ENCODE measurements around the gene RAPGEF1.

Gene RAPGEF1

DNA sequence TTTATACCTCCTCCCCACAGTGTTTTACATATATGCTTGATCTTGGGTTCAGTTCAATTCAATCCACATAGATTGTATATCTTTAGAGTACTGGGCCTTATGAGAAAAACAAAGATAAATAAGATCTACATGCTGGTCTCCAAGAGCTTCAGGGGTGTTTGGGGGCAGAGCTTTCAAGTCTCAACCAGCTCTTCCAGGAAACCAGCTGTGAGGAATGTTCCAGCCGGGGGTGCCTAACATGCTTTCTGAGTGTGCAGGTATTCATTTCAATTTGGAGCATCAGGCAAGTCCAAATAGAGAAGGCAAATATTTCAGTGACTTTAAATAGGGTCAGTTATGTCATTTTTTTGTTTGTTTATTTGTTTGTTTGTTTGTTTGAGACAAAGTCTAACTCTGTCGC is 5.7 kb upstream of the RAPGEF1 start:
- no peak for DNase-seq

DNA sequence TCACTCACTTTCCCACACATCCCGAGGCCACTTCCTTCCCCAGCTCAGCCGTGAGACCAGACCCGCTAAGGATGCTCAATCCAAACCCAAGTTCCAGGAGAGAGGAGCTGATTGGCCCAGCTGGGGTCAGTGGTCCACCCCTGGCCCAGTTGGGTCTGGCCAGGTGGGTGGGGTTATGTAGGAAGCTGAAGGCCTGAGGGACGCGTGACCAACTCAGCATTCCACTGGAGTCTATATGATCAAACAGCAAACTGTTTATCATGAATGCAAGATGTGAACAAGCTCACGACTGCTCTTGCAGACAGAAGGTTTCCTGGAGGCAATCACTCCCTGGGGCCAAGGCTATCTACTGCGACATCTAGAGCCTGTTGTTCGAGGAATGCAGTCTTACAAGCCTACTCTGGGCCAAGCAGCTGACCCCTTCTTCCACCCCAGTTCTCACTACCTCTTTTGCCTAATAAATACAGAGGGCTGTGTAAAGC is 4.9 kb upstream of the RAPGEF1 start:
- no peak for DNase-seq

DNA sequence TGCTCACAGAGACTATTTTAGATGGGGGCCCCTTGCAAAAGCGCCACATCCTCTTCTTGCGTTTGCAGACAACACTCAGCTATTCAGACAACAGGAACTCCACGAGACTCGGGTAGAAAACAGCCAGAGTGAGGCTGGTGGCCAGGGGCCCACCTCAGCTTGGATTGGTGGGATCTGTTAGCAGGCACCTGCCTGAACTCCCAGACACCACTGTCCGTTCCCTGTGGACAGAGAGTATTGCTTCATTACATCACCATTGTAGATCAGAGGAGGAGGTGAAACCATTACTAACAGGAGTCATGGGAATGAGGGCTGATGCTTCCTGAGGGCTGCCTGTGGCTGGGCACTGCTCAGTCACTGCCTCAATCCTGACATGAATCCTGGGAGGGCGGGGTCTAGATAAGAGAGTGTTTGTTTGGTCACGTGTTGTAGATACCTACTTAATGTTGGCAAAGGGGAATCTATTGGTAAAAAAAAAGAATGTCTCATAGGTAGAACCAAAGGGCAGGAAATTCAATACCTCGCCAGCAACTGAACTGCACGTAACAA is 4.4 kb upstream of the RAPGEF1 start:
- no peak for DNase-seq

DNA sequence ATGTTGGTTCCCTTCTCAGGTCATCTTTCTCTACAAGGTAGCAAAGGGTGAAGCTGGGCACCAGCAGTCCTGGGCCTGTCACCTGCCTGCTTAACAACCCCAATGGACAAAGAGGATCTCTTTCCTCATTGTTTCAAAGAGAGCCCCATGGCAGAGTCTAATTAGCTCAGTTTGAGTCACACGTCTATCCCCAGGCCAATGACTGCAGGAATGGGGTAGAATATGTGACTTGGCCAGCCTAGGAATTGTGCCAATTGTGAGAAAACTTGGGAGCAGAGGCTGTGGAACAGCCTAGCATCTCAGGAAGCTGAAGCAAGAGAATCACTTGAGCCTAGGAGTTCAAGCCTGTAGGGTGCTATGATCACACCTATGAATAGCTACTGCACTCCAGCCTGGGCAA is 3.6 kb upstream of the RAPGEF1 start:
- DNase-seq: no peak

DNA sequence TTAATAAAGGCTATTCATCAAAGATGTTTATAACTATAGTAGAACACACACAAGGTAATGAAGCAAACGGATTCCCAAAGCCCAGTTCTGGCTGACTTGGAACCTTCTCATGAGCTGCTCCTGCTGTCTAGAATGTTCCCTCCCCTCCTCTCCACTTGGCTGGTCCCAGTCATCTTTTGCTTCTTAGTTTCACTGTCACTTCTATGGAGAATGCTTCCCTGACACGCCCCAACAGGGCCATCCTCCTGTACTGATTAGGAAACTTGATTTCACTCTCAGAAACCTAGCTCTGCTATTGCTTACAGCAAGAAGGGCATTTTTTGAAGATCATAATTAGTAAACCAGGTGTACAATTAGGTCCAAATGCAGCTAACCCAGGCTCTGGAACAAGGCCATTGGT is 3.2 kb upstream of the RAPGEF1 start:
- no peak for DNase-seq

DNA sequence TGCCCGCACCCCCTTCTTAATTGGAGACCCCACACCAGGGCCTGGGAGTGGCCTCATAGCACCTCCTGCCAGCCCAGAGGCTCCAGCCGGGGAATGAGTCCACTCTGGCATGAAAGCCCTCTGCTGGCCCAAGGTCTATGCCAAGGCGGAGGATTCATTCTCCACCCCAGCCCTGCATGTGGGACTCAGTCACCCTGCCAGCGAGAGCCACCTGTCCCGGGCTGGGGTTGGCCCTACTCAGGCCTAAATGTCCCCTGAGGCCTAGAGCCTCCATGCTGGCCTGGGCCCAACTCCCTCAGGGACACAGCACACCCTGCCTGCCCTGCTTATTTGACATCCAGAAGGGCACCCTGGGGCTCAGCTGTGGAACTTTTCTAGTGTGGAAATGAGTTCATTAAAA is 1.0 kb upstream of the RAPGEF1 start:
- DNase-seq: no peak

DNA sequence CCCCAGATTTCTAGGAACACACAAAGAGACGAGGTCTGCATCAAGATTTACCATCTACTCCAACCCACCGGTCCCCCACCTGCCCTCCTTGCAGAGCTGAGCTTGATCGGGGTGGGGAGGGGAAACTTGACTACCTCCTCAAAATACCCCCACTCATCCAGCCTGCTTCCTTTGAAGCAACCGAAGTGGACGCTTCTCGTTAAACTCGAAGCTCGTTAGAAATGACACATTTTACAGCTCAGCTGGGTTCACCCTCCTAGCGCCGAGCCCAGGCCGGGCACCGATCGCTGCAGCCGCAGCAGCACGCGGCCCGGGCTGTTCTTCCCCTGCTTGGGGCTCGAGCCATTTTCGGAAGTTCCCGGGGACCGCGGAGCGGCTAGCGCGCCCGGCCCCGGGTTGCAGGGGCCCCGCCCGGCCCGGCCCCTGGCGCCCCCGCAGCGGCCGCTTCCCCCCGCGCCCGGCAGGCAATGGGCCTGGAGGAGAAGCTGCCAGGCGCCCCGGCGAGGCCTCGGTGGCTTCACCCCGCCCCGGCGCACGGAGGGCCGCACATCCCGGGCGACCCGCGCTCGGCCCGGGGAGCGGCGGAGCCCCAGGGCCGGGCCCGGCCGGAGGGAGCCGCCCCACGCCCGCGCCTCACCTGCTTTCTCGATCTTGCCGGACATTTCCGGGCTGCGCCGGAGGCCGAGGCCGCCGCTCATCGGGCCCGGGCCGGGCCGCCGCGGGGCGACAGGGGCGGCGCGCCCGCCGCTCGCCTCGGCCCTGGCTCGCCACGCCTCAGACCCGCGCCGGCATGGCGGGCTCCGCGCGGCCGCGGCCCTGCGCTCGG is 530 bp downstream of the RAPGEF1 start:
- DNase-seq: peak; percentile 67

DNA sequence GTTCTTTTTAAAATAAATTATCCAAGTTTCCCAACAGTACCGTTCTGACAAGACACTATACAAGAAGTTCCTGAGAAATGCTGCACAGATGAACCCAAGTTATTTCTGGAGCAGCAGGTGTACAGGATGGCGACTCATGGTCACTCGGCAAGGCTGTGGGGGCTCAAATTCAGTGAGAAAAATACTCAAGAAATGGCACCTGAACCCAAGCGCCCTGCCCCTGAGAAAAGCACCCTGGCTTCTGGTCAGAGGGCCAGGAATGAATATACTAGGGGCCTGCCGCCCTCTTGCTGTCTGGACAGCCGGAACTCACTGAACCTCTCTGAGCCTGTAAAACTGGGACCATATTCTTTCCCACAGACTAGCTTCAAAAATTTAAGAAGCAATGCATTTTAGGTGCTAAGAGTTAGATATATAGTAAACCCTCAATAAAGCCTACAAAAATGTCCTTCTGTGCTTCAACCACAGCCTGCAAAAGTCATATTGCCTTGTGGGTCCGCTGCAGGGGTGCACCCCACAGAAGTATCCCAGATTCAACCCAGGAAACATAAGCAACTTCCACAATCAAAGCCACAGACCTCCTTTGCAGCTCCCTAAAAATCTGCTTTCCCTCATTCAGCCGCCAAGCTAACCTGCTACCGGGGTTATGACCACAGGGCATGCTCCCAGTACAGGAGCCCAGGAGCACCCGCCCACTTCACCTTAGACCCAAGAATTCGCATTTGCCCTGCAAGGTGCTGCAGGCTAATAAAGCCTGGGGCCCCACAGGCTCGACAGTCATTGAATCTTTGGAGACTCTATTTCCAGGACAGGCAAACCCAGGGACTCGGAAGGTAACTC is 1.4 kb downstream of the RAPGEF1 start:
- DNase-seq: no peak

DNA sequence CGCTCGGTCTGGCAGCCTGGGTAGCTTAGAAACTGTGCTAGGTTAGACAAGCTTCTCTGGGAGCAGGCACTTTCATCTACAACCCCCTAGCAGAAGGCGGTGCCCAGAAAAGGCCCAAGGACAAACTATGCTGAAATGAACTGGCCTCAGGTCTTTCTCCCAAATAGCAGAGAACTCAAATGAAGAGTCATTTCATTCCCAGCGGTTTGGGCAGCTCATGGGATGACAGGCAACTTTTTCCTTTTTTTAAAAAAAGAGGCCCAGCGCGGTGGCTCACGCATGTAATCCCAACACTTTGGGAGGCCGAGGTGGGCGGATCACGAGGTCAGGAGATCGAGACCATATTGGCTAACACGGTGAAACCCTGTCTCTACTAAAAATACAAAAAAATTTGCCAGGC is 2.5 kb downstream of the RAPGEF1 start:
- no peak for DNase-seq

DNA sequence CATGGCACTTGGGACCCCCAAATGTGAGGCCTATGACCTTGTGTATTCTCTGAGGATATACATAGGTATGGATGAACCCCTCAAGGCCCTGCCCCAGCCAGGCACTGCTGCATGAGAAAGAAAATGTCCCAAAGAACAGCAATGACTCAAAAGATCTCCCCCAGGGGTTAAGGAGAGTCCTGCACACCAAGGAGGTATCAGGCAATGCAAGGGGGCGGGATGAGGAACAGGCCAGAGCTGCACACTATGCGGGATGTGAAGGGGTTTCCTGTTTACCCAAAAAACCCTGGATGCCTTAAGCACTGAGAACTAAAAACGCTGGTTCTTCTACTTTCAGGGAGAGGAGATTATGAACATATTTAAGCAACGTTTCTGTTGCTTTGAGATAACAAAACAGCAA is 3.4 kb downstream of the RAPGEF1 start:
- DNase-seq: no peak

DNA sequence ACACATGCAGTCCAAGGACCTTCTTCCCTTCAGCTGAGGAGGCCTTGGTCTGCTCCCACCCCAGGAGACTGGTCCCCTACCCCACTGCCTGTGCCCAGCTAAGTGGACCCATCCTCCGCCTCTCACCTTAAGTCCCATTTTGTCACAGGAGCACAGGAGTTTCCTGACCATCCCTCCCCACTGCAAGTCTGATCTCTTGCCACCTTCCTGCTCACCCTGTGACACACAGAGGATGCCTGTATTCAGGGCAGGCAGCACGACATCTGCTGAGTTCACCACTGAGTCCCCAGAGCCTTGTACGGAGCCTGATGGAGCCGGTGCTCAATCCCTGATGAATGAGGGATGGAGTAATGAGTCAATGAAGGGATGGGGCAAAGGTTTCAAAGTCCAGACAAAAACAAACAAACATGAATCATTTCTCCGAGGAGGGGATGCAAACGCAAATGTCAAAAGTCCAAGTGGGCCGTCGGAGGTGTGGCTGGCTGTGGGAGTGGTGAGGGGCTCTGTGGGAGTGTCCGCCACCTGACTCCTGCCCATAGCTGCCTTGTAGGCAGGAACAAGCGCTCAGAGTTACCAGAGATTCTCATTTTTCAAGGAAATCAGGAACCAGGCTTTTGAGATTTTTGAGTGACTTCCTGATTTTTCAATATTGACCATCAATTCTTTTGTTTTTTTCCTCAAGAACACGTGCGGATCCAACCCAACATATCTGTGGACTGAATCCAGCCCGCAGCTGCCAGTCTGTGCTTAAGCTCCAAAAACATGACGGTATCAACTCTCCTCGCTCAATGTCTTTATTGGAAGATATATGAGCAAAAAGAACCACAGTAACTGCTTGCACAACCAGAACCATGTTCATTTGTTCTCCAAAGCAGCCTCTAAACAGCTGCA is 4.4 kb downstream of the RAPGEF1 start:
- no peak for DNase-seq

DNA sequence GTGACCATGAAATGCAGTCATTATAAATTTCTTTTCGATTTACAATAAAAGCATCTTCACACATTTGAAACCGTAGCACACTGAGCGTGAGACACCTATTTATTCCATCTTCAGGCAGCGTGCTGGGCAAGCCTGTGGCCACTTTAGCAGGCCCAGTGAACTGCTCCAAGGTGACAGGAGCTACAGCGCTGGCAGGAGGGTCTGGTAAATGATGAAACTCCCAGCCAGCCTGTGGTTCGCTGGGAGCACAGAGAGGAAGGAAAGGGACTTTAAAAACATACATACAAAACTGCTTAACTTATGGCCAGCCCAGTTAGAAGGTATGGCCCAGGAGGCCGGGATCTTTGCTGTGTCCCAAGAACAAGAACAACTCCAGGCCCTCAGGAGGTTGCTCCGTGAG is 5.1 kb downstream of the RAPGEF1 start:
- DNase-seq: no peak

DNA sequence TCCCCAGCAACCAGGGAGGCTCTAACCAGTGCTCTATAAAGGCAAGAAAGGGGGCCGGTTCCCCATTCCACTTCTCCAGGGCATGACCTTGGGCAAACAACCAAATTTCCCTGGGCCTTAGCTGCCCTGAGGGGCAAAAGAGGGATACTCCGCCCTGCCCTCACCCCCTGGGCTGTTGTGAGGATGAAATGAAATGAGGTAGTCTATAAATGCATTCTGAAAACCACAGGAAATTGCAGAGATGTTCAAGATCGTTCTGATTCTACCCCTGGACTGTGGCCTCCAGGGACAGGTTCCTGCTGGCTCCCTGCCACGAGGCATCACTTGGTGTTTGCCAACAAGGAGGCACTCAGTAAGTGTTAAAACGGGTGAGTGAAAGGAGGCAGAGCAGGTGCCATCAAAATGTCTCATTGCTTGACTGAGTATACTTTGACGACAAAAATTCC is 5.7 kb downstream of the RAPGEF1 start:
- peak; percentile 57 for DNase-seq

DNA sequence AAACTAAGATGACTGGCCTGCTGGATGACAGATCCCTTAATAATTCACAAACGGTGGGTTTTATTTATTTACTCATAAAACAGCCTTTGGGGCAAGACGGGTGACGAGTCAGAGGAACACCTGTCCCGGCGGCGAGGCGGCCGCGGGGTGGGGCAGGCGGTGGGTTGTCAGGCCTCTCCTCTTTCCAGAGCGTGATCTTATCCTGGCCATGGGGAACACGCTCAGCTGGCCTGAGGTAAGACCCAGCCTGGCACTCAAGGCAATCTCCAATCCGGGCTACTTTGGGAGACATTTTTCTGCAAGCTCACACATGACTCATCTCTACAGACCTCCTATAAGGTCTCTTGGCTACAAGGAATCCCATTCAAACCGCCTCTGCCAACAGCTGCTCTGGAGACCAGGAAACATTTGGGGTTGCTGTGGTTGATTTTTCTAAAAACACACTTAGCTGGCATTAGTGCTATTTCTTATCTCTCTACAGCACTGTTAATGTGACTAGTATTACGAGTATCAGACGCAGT is 6.3 kb downstream of the RAPGEF1 start:
- DNase-seq: peak; percentile 57

DNA sequence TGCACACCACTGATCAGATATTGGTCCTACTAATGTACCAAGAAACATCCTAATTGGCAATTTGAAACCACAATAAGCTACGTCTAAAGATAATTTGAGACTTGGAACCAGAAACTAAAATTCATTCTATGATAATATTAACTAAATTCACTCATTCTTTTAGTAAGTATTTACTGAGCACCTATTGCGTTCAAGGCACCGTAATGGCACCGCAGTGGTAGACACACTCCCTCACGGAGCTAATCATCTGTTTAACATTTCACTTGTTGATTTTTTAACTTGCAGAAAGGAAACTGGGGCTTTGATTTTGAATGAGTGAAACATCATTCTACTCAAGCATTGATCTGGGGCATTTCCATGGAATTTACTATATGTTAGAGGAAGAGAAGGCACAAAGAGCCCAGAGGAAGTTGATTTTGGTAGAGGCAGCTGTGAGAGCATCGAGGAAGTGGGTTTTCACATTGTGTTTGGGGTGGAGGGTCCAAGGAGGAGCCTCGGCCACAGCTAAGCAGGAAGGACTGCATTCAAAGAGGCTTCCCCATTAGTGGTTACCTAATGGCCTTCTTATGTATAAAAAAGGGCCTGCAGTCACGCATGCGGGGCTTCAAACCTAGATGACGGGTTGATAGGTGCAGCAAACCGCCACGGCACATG is 7.1 kb downstream of the RAPGEF1 start:
- DNase-seq: peak; percentile 30

DNA sequence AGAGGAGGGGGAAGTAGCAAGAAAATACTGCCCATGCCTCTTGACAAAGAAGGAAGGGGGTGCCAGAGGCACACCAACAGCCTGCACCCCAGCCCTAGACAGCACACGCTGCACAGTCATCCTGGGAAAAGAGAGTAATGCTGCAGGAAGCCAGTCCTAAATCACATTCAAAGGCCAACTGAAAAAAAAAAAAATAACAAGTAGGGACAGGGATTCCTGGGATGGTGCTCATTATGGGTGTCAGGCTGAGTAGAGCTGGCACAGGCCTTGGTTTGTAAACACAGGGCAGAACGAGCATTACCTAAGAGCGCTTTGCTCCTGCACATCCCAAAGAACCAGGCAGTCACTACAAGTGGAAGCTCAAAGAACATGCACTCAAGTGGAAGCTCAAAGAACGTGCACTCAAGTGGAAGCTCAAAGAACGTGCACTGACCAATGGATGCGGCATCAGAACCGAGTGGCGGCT is 7.8 kb downstream of the RAPGEF1 start:
- DNase-seq: peak; percentile 35

DNA sequence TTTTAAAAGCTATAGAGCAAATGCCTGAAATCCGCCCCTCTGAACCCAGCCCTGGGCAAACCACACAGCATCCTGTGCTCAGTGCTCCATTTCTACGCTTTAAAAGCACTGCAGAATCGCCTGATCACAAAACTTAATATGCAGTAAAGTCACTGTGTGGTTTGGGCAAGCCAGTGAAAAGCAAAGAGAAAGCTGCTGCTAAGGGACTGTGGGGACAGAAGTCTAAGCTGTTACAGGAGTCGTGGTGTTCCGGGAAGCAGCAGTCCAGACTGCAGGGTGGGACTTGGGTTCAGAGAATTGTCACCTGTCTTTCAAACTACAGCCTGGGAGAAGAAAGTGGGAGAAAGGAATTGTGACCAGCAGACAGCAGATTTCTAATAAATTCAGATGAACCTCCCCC is 8.2 kb downstream of the RAPGEF1 start:
- peak; percentile 33 for DNase-seq

DNA sequence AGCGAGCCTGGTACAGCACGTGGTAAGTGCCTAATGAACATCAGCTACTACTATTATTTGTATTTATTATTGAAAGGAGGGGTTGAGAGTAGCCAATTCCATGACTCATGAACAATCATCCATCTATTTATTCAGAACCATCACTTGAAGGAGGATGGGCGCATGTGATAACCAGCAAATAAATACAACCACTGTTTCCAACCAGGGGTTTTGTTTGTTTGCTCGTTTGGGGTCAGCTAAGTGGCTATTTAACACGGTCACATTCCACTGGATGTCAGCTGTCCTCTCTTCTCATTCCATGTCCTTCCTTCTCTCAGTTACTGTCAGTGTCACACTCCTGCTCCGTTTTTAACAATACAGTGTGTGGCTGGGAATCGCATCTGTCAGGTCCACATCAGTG is 8.6 kb downstream of the RAPGEF1 start:
- no peak for DNase-seq

DNA sequence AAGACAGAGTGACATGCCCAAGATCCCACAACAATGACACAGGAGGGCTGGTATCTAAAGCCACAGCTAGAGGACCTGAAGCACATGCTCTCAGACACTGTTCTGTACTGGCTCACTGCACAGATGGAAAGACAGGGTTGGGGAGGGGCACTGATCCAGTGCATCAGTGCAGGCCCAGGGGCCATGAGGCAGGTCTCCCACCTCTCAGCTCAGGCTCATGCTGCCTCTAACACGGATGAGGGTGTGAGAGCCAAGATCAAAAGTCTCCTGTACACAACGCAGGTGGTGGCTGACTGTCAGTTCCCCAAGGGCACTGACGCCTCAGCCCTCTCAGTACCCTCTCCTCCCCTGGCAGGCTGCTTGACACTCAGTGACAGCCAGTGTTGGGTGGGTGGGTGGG is 10.9 kb downstream of the RAPGEF1 start:
- peak; percentile 72 for DNase-seq

DNA sequence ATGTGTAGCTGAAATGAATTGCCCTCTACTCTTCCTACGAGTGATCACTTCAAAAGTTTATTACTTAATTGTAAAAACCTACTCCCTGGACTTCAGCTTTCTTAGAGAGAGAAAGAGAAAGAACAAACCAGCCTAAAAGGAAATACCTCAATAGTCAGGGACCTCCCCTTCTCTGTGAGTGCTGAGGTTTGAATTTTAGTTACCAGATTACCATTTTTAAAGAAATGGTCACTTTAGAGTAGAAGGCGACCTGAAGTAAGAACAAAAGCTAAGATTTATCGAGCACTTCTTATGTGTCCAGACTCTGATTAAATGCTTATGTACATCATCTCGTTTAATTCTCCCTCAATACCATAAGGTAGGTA is 11.3 kb downstream of the RAPGEF1 start:
- no peak for DNase-seq

DNA sequence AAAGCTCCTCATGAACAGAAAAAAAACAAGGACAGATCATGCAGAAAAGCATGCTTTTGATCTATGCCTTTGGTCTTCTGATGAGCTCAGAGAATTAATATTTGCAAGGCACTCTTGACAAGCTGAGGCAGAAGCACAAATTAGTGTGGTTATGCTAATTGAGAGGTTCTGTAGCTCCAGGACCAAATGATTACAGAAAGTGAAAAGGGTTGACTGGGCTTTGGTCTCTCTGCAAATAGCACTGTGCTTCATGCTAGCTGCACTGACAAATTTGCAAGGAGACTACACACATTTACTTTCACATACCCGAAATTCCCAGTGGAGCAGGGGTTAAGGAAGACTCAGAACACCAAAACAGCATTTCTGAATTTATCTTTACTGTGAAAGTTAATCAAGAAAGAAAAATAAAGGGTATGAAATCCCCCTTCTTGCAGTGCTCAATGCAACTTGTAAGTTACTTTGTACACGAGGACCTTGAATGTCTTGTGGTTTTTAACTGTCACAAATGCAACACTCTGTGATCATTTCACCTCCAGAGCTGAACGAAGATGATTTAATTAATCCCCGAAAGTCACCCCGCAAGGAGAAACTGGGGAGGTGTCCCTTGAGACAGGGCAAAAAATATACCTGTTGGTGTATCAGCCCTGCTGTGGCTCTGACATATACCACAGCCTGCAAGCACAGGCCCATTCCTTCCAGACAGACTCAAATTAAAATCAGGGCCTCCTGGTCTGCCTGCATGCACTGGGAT is 11.9 kb downstream of the RAPGEF1 start:
- peak; percentile 27 for DNase-seq

Measured in stimulated activated CD4-positive, alpha-beta T cell treated with anti-CD3 and anti-CD28 coated beads, Interleukin-15, amount 100 ng/mL, for 24 hours (primary cell).